Left ventricle myocardium inferior (tissue), 1 donor: ENCODE measurements around the gene FARSB. TPM values are rescaled to one million over a fixed set of nuclear protein-coding genes. Genes with fewer than 3 reads are reported as not detected.

Source experiments
- DNase-seq: peaks from one replicate; pipeline ENCODE4 v3.0.0-alpha.2; 2020
- H3K27ac ChIP-seq: fragments of 200-600 bp; replicated peaks from 2 replicates; pipeline ENCODE4 v1.8.0; 2021
- H3K27me3 ChIP-seq: fragments of 200-600 bp; 2 replicates; pipeline ENCODE4 v1.8.0; 2021; ENCODE audit warnings: low read depth
- H3K36me3 ChIP-seq: fragments of 200-600 bp; 2 replicates; pipeline ENCODE4 v1.8.0; 2021
- H3K4me1 ChIP-seq: fragments of 200-600 bp; 2 replicates; pipeline ENCODE4 v1.8.0; 2021
- H3K4me3 ChIP-seq: fragments of 200-600 bp; 2 replicates; pipeline ENCODE4 v1.8.0; 2021; ENCODE audit warnings: mild to moderate bottlenecking, moderate library complexity
- H3K9me3 ChIP-seq: fragments of 200-600 bp; replicated peaks from 2 replicates; pipeline ENCODE4 v1.8.0; 2021
- CTCF ChIP-seq: fragments of 200-600 bp; IDR thresholded peaks from 2 replicates; pipeline ENCODE4 v1.8.0; 2021; ENCODE audit warnings: antibody characterized with exemption, mild to moderate bottlenecking, borderline replicate concordance
- intact Hi-C: fragments of 100-400 bp; cut with micrococcal nuclease; formaldehyde crosslinking; loops from one replicate; pipeline ENCODE4 v1.11.0; 2022
- total RNA-seq: library from RNA; stranded (reverse); fragmentation: NEBNext Ultra II Directional; extraction: Animal tissue kit (Norgen Biotek cat#: 25700); gene quantifications from one replicate; pipeline ENCODE4 v1.2.1, GENCODE V29; 2021
- donor health status: DM: no; HTN: yes; CAD: no; lungs with severe emphysema.

Gene FARSB
- total RNA-seq, 1 donor from 2014 or later = 19.3 TPM

GRCh38 chr2:222663479-222663878 lies 7.6 kb upstream of the FARSB start:
- H3K27ac ChIP-seq = no peak overlapping the region
- H3K4me1 ChIP-seq = no peaks in the 10 kb centered on the region
- no peaks in the 10 kb centered on the region for H3K27me3 ChIP-seq
- intact Hi-C loops = no loop called here
- no peak for TF ChIP-seq CTCF
- H3K4me3 ChIP-seq = no peak overlapping the region
- no peak for DNase-seq
- no peaks in the 10 kb centered on the region for H3K36me3 ChIP-seq
- no peaks in the 10 kb centered on the region for H3K9me3 ChIP-seq

- H3K4me3 ChIP-seq = peak overlapping the region; percentile 91
- H3K9me3 ChIP-seq = no peaks in the 10 kb centered on the region
- DNase-seq = no peak
- no peaks in the 10 kb centered on the region for H3K27me3 ChIP-seq
- H3K27ac ChIP-seq = peak overlapping the region; percentile 93
- no peaks in the 10 kb centered on the region for H3K36me3 ChIP-seq
- intact Hi-C loops = no loop called here
- no peak for TF ChIP-seq CTCF
- peaks cover 37% of the 10 kb centered on the region for H3K4me1 ChIP-seq
Observed at GRCh38 chr2:222656526-222657446, 894 bp upstream of the FARSB start.

- Histone ChIP-seq H3K27ac (no peak overlapping the region), H3K4me3 (no peak overlapping the region), H3K36me3 (peaks cover under 1% of the 10 kb centered on the region), H3K27me3 (no peaks in the 10 kb centered on the region), H3K4me1 (peaks cover 37% of the 10 kb centered on the region), H3K9me3 (no peaks in the 10 kb centered on the region)
- intact Hi-C loops = no loop called here
- no peak for DNase-seq
- TF ChIP-seq CTCF = no peak
Observed at GRCh38 chr2:222653280-222653679, 2.6 kb downstream of the FARSB start.

- Histone ChIP-seq H3K27ac (no peak overlapping the region), H3K4me1 (peaks cover 37% of the 10 kb centered on the region), H3K9me3 (no peaks in the 10 kb centered on the region), H3K36me3 (peaks cover 7% of the 10 kb centered on the region), H3K27me3 (no peaks in the 10 kb centered on the region), H3K4me3 (no peak overlapping the region)
- intact Hi-C loops = no loop called here
- no peak for TF ChIP-seq CTCF
- no peak for DNase-seq
Observed at GRCh38 chr2:222652491-222653255, 3.2 kb downstream of the FARSB start.

GRCh38 chr2:222651718-222652418 lies 4.0 kb downstream of the FARSB start:
- Histone ChIP-seq H3K27ac (no peak overlapping the region), H3K4me1 (peaks cover 36% of the 10 kb centered on the region), H3K36me3 (peaks cover 15% of the 10 kb centered on the region), H3K27me3 (no peaks in the 10 kb centered on the region), H3K4me3 (no peak overlapping the region), H3K9me3 (no peaks in the 10 kb centered on the region)
- TF ChIP-seq CTCF = no peak
- intact Hi-C loops = no loop called here
- no peak for DNase-seq
